Heart left ventricle (tissue), 13 donors: ENCODE data around the gene MYH7.

Source experiments
- POLR2A ChIP-seq, 2 donors: fragments of 450-650 bp; IDR thresholded peaks; one replicate each; pipeline ENCODE4 v1.6.1; 2017; ENCODE audit warnings: antibody characterized with exemption in 2 of 2, mild to moderate bottlenecking in 2 of 2, moderate library complexity in 2 of 2
- TF ChIP-seq, protein P1 (sequence below), 12 donors: fragments of 200-600 bp; sonication (generic) in 4 of 12; IDR thresholded peaks; one replicate each; pipeline versions ENCODE4 v1.5.0 to v1.8.0; 2018 to 2022; ENCODE audit warnings: antibody characterized with exemption in 12 of 12, mild to moderate bottlenecking in 5 of 12
- donor health status: ischemic (EF 13 %, LVEDD 7.1; RV severe dilation, severe dysfunction).
- donor health status: DM: no; HTN: yes; CAD: no.
- donor health status: DM: no; HTN: no; CAD: no.
- donor health status: ischemic (EF 25% LVEDD 6.9; RV normal size, moderate dysfunction).
- donor health status: ischemic (EF 25% LVEDD 5.7; RV mildly dilated, moderate dysfunction).
- donor health status: ischemic (EF 35%, LVEDD 5.7; RV mildly dilated, moderate dysfunction).
- donor health status: nonischemic (EF 11% LVEDD 7.7; RV severe dilation, severe dysfunction).
- donor health status: DM: yes; HTN: yes; CAD: no.
- donor health status: PGD.
- donor health status: ischemic (EF 29% LVEDD 5.4; RV normal size, mild dysfunction).
- donor health status: nonischemic (EF 23%, LVEDD 6.1; RV moderate dilation, normal function).

DNA sequence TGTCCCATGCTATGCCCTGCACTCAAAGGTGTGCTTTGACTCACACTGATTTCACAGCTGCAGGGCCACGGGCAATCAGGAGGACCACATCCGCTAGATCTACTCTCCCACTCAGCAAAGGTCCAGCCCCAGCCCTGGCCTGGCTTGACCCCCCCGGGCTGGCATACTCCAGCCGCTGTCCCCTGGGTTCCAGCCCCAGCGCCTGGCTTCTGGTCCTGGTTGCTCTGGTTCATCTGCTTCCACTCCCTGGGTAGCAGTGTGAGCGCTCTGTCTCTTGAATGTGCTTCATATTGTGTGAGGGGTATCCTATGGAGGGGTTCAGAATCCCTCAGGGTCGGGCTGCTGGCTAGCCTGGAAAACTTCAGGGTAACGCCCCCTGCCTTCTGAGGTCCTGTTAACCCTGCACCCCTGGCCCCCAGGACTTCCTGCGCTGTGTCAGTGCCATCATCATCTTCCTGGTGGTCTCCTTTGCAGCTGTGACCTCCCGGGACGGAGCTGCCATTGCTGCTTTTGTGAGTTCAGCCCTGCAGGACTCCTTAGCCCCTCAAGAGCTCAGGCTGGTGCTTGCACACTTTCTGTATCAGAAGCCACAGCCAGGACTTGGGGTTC lies 56.7 kb downstream of the MYH7 start:
- TF ChIP-seq, protein P1, sequence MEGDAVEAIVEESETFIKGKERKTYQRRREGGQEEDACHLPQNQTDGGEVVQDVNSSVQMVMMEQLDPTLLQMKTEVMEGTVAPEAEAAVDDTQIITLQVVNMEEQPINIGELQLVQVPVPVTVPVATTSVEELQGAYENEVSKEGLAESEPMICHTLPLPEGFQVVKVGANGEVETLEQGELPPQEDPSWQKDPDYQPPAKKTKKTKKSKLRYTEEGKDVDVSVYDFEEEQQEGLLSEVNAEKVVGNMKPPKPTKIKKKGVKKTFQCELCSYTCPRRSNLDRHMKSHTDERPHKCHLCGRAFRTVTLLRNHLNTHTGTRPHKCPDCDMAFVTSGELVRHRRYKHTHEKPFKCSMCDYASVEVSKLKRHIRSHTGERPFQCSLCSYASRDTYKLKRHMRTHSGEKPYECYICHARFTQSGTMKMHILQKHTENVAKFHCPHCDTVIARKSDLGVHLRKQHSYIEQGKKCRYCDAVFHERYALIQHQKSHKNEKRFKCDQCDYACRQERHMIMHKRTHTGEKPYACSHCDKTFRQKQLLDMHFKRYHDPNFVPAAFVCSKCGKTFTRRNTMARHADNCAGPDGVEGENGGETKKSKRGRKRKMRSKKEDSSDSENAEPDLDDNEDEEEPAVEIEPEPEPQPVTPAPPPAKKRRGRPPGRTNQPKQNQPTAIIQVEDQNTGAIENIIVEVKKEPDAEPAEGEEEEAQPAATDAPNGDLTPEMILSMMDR (IDR thresholded peaks at IDR 0.05), result no peak
- peak in 1 of 2 donors; percentile 24 for TF ChIP-seq POLR2A (IDR thresholded peaks at IDR 0.05)
